ENCODE data around the gene NEUROD1.
"Not testable (repeated sequence)": the region's sequence is repeated elsewhere in the genome, so short reads cannot be mapped to it uniquely, and the experiment has no call there.

Gene NEUROD1

DNA sequence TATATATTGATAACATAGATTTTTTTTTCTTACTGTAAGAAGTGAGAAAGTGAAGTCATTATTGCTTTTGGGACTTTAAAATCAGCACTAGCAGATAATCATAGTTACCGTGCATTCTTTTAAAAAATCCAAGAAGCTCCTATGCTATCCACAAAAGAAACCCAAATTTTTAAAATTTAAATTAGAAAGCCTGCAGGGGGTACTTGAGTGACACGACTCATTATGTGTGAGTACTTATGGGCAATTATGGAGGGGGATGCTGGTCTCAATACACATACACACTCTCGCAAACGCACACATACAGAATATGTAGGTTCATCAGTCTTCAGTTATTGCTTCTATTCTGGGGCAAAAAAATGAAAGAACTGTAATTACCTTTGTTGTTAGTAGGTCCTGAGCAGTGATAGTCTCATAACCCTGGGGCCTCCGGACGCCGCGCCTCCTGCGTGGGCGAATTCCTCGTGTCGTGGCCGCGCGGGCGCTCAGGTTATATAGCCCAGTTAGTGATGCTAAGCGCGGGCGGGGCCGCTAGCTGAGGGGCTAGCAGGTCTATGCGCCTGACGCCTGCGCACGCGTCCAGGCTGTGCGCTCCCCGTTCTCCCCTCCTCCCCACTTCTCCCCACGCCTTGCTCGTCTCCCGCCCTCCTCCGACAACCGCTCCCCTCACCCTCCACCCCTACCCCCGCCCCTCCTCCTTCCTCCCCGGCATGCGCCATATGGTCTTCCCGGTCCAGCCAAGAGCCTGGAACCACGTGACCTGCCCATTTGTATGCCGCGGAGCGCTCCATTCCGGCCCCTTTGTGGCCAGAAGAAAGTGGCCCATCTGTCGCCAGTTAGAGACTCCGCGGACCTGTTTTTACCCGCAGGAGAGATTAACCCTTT lies at the start of gene NEUROD1:
NEUROD1 (minus strand) TSS at position 463 of the 882 bp plus-strand sequence. CDS start 1,657 bp downstream, outside the sequence.
- DNase-seq (ENCODE audit: low read depth in 2 of 2): no peak

DNA sequence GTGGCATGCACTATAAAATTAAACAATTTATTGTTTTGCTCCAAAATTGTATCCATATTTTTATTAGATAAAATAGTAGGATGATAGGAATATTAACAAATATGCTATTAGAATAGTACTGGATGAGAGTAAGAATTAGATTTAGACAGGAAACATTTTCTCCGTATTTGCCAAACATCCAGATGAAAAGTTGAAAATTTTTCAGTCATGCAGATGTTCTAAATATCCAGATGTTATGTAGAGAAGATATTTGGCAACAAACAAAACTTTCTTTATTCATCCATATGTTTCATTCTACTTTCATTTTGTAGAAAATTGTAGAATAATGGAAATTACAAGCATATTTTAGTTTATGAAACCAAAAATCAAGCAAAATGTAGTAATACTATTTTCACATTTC lies 45.2 kb upstream of the NEUROD1 start:
- no peak for DNase-seq (ENCODE audit: low read depth in 2 of 2)

DNA sequence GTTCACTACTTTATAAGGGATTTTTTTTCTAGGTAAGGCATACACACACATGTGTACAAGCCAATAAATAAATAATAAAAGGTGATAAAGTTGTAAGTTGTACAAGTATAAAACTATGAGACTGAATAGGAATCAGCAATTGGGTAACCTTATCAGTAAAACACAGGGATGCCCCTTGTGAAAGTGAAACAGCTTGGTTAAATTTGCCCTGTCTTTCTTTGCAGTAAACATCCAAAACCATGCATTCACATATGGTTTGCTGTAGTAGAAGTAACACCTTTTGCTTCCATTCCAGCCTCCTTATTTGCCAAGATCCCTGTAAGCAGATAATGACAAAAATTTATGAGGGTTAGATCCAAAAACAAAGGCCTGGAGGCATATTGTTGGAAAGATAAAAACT lies 44.3 kb upstream of the NEUROD1 start:
- DNase-seq (ENCODE audit: low read depth in 2 of 2): no peak

DNA sequence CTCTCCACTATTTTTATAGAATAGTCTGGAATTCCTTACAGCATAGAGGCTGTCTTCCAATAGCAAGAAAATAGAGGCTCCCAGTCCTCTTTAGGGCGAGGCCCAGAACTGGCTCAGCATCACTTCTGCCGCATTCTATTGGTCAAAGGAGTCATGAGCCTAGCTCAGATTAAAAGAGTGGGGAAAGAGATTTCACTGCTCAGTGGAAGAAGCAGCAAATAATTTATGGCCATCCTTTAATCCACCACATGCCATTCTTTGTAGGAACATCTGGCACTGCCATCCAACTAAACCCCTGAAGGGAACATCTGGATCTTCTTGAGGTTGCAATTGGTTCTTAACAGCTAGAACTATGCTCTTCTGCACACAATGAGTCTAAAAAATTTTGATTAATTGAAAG lies 43.4 kb upstream of the NEUROD1 start:
- no peak for DNase-seq (ENCODE audit: low read depth in 2 of 2)

DNA sequence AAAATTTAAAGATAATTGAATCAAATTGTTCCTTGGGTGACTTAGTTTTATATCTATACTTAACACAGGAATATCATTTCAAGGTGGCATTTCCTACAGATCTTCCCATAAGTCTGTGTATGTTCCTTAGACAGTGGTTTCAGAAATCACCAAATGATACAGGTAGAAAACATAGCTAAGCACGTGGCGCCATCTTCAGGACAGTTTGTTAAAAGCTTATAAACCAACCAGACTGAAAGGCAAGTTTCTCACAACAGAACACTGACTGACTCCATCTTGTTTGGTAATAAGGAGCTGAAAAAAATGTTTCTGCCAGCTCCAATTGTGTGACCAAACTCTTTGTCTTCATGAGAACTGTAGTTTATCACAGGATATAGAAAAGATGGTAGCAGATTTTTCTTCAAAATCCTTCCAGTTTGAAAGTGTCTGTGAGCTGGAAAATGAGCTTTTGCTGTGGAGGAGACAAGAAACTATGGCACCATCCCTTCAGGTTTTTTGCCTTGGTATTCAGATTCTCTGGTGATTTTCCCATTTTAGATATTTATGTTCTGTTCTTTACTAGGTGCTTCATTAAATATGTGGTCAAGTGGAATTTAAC lies 34.8 kb upstream of the NEUROD1 start:
- DNase-seq (ENCODE audit: low read depth in 2 of 2): peak; percentile 54 to 55

DNA sequence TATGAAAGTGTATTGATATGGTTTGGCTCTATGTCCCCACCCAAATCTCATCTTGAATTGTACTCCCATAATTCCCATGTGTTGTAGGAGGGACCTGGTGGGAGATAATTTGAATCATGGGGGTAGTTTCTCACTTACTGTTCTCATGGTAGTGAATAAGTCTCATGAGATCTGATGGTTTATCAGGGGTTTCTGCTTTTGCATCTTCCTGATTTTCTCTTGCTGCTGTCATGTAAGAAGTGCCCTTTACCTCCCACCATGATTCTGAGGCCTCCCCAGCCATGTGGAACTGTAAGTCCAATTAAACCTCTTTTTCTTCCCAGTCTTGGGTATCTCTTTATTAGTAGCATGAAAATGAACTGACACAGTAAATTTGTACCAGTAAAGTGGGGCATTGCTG lies 30.7 kb upstream of the NEUROD1 start:
- DNase-seq (ENCODE audit: low read depth in 2 of 2): not testable (repeated sequence)

DNA sequence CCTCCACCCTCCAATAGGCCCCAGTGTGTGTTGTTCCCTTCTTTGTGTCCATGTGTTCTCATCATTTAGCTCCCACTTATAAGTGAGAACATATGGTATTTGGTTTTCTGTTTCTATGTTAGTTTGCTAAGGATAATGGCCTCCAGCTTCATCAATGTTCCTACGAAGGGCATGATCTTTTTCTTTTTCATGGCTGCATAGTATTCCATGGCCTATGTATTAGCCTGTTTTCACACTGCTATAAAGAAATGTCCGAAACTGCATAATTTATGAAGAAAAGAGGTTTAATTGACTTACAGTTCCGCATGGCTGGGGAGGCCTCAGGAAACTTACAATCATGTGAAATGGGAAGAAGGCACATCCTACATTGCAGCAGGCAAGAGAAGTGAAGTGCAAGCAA lies 22.2 kb upstream of the NEUROD1 start:
- not testable (repeated sequence) for DNase-seq (ENCODE audit: low read depth in 2 of 2)

DNA sequence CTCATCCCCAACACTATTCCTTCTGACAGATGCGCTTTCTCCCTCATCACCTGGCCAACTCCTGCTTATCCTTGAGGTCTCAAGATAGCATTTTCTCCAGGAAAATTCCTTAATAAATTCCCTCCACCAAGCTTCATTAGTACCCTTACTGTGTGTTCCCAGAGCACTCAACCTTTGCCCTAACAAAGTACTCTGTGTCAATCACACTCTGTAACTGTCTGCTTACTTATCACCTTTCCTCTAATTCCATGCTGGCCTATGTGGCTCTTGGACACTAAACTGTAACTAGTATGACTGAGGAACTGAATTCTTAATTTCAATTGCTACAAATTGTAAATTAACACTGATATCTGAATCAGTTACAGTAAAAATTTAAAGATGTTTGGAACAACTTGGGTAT lies 17.9 kb upstream of the NEUROD1 start:
- DNase-seq (ENCODE audit: low read depth in 2 of 2): no peak

DNA sequence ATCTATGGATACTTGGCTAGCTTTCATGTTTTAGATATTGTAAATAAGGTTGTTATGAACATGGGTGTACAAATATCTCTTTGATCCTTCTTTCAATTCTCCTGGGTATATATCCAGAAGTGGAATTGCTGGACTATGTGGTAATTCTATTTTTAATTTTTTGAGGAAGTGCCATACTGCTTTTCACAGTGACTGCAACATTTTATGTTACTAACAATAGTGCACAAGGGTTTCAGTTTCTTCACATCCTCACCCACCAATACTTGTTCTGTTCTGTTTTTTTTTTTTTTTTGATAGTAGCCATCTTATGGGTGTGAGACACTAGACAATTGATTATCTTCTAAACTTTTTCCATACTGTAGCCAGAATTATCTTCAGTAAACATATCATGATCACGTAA lies 17.3 kb upstream of the NEUROD1 start:
- no peak for DNase-seq (ENCODE audit: low read depth in 2 of 2)

DNA sequence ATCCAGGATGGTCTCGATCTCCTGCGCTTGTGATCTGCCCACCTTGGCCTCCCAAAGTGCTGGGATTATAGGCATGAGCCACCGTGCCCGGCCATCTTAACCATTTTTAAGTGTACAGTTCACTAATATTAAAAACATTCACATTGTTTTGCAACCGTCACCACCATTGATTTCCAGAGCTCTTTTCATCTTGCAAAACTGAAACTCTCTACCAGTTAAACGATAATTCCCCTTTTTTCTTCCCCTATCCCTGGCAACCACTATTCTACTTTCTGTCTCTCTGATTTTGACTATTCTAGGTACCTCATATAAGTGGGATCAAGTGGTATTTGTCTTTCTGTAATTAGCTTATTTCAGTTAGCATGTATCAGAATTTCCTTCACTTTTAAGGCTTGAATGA lies 16.8 kb upstream of the NEUROD1 start:
- DNase-seq (ENCODE audit: low read depth in 2 of 2): no peak

DNA sequence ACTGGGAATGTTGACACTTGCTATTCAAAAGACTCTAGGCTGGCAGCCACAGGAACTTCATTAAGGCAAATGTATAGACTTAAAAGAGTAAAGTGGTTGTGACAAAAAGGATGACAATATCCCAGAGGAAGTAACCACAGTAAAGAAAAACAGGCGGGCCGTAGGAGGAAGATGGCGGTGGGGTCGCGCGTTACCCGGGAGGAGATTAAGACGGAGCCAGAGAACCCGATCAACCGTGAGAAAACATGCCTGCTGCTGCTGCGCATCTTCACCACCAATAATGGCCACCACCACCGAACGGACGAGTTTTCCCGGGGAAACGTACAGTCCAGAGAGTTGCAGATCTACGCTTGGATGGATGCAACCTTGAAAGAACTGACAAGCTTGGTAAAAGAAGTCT lies 14.0 kb upstream of the NEUROD1 start:
- DNase-seq (ENCODE audit: low read depth in 2 of 2): no peak

DNA sequence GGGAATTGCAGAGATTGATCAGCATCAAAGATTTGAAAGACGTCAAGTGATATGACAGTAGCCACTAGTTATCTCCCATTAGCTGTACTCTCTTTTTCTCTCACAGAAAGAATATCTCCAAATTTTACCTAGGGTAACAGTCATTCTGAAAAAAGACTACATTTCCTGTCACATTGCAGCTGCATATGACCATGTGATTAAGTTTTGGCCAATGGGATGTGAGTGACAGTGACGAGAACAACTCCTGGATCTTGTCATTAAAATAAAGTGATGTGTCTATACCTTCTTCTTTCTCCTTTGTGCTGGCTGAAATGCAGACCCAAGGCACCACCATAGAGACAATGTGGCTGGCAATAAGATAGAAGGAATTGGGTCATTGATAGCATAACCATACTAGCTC lies 10.5 kb upstream of the NEUROD1 start:
- DNase-seq (ENCODE audit: low read depth in 2 of 2): no peak

DNA sequence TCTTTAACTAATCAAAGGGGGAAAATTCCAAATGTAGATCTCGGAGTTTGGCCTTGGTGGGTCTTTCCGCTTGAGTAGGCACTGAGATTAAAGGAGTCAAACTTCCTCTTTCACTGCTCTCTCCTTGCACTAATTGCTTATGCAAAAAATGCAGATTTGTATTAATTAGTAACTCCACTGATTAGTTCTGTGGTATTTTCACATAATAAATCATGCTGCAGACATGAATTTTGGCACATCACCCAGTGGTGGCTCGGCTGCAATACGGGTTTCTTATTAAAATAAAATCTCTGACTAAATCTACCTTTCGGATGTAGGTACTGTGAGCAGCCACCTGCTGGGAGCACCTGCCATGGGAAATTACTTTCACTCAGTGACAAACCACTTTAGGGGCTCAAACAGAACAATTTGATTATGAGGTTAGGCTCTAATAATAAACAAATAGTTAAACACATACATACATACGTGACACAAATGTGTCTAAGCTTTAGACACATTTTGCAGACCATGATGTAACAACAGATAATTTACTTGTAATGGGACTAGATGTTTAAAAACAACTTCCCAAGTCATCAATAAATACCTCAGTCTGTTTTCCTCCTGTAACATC lies 6.4 kb upstream of the NEUROD1 start:
- no peak for DNase-seq (ENCODE audit: low read depth in 2 of 2)

DNA sequence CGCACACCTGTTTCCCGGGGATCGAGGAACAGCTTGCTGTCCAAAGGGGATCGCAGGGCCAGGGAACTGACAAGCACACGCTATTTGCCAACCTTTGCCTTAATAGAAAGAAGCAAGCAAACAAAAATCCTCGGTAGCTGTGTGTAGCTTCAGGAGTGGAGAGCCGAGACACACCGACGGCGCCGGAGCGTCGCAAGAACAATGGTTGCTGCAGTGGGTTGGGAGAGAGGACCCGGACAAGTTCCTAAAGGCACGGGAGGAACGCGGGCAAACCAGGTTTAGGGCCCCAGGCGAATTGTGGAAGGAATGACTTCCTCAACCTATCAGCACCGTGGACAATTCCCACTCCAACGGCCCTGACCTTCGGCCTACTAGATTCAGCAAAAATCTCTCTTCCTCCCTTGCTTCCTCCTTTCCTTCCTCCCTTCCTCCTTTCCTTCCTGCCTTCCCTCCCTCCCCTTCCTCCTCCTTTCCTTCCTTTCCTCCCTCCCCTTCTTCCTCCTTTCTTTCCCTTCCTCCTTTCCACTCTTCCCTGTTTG lies 4.9 kb upstream of the NEUROD1 start:
- no peak for DNase-seq (ENCODE audit: low read depth in 2 of 2)

DNA sequence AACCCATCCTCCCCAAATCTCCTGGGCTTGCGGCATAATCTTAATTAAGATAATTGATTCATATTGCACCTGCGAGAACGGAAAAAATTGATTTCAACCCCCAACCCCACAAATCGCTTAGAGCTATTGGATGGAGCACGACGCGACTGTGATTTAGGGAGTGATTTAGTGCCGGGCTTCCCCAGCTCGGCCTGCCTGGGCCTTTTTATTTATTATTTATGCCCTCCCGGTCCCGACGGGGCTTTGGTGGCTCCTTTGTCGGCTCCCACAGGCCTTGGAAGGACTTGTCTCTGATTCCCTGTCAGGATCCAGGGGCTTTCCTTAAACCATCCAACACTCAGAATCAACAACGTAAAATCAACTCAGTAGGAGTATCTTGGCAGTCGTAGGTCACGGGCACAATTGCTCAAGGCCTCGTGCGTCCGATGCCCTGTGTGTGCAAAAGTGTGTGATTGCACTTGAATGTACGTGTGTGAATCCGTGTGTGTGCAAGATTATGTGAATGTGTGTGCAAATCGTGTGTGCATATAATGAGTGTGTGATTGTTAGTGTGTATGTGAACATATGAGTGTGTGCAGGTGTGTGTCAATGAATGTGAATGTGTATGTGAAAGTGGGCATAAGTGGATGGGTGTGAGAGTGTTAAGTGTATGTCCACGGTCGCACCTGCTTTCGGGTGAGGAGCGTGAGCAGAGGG lies 4.3 kb upstream of the NEUROD1 start:
- DNase-seq (ENCODE audit: low read depth in 2 of 2): no peak

DNA sequence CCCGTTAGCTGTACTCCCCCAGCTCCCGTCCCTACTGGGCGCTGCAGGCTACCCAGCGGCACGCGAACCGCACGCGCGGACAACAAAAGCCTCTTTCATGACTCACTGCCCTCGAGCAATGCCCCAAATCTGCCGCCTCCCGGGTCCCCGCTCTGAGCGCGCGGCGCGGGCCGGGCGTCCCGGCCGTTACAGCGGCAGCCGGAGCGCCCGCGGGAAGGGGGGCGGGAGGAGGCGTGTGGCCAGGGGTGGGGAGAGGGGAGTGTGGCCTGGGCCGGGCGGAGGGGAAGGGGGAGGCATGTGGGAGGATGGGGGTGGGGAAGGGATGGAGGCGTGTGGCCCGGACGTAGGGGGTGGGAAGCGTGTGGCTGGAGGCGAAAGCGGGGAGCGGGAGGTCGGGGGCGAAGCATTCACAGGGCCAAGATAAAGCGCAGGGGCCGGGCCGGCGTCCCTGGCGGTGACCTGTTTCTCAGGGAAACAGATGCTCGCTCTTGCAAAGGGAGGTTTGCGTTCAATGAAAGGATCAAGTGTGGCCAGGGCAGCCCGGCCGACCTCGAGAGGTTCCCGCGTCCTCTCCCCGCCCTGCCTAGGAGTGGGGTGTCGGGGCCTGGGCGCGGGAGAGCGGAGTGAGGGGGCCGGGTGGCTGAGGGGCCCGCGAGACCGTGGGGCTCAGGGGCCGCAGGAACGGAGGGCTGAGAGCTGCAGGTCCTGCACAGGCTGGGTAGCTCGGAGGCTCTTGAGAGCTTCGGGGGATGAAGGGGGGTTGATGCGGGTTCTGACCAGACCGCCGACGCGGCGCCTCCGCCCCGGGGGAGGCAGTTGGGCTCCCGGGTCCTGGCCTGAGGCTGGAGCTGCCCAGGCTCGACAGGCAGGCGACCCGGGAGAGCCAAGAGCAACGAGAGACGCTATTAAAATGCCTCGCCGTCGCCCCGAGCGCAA lies 3.5 kb upstream of the NEUROD1 start:
- no peak for DNase-seq (ENCODE audit: low read depth in 2 of 2)

DNA sequence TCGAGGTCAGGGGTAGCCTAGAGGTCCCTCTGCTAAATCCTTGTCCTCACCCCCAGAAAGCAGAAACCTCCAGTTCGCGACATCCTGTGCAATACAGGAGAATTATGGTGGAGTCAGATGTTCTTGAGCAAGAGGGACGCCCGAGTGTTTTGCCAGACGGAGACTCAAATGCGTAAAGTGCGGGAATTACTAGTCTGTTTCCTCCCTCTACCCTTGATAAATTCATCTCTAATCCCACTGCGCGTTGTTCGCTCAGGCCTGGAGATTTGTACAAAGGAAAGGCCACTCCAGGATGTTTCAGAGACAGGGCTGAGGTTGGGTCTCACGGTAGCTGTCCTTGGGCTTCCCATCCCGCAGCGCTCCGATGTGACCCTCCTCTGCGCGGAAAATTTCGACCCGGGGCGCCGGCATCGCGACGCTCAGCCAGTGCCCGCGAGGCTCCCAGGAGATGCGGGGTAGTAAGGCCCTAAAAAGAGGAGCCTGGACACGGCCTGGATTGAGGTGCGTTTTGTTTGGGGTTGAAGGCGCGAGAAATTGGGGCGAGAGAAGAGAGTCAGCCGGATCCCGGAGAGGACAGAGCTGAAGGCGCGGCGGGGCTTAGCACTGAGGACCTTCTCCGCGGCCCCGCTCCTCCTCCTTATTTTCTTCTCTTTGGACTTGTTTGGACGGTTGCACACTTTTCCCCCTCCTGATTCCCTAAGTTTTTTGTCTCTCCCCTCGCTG lies 2.6 kb upstream of the NEUROD1 start:
- DNase-seq (ENCODE audit: low read depth in 2 of 2): no peak

DNA sequence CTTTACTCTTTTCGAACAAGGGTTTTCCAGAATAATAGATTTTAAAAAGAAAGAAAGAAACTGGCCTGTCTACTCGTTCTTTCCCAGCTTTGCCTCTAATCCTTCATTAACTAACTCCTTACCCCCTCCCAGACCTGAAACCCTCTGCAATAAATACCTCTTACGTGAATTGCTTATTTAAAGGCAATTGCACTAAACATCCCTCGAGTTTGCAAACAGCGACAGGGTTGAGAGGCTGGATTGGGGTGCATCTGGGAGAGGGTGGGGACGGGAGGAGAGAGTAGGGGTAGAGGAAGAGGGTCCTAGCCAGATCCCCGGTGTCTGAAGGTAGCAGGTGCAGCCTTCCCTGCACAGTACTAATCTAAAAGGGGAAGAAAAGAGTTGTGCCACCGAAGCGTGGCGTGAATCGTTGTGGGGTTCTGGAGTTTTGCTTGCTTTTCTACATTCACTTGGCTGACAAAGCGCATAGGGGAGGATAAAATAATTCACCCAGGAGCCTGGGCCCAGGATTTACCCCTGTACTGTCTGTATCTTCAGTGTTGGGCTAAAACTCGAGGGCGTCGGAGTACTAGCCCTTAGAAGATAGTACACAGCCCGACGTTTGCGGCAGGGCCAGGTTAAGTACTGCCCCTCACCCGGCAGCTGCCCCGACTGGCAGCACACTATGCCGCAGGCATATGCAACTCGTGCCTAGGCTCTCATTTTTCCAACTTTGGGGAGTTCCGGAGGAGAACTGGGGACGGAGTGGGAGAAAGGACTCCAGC lies 1.9 kb upstream of the NEUROD1 start:
- no peak for DNase-seq (ENCODE audit: low read depth in 2 of 2)

Measured in stimulated activated CD4-positive, alpha-beta T cell treated with anti-CD3 and anti-CD28 coated beads, Interleukin-4, amount 100 ng/mL, for 48 hours (primary cell).